CD4-positive, alpha-beta T cell treated with Interferon alpha-2 for 1 hour (primary cell): ENCODE data around the gene HAAO.

Experiments used
- DNase-seq, 2 donors: peaks; one replicate each; pipeline ENCODE4 v3.0.0-alpha.2; 2020 to 2022

The HAAO gene

GRCh38 chr2:42792087-42792582, 248 bp downstream of the HAAO start:
- peak in 1 of 2 donors; percentile 20 for DNase-seq

DNA sequence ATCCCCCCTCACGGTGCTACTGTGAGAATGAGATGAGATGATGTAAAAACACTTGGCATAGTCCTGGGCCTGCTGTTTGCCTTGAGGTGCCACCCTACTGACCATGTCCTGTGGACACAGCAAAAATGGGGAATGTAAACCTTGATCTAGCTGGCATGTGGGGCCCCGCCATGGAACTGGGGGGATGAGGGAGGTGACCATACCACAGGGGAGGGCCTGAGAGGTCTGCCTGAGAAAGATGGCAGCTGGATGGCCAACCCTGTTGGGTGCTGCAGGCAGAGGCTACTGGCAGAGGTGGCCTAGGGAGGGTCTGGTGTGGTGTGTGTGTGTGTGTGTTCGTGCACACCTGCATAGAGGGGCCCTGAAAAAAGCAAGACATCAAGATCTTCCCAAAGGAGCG, 777 bp downstream of the HAAO start:
- DNase-seq, result no peak

DNA sequence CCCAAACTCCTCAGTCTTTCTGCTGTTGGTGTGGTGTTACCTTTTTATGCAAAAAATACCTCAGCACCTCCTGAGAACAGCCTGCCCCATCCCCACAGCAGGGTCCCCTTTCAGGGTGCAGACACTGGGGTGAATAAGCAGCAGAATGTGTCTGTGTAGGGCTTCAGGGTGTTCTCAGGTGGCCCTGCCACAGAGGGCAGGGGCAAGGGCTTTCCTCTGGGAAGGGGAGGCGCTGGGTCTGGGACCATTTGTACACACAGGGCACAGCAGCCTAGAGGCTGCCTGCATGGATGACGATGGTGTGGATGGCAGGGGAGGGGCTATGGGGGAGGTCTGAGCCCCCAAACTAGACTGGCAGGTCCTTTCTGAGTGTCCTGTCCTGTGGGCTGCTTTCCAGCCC, 2.6 kb downstream of the HAAO start:
- no peak for DNase-seq

DNA sequence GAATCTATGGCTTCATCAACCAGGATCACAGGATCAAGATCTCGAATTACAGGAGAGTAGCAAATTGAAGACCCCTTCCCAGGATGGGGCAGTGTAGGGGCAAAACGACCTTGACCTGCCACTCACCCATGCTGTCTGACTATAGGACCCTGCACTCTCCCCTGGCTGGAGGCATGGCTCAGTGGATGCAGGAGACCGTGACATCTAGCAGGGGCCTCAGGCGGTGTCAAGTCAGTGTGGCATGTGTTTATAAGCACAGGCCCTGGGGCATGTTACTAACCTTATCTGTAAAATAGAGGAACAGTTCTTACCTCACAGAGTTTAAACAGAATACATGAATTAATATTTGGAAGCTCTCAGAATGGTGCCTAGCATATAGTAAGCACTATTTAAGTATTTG, 3.5 kb downstream of the HAAO start:
- no peak for DNase-seq

GRCh38 chr2:42788478-42788793, 3.9 kb downstream of the HAAO start:
- DNase-seq, result no peak

DNA sequence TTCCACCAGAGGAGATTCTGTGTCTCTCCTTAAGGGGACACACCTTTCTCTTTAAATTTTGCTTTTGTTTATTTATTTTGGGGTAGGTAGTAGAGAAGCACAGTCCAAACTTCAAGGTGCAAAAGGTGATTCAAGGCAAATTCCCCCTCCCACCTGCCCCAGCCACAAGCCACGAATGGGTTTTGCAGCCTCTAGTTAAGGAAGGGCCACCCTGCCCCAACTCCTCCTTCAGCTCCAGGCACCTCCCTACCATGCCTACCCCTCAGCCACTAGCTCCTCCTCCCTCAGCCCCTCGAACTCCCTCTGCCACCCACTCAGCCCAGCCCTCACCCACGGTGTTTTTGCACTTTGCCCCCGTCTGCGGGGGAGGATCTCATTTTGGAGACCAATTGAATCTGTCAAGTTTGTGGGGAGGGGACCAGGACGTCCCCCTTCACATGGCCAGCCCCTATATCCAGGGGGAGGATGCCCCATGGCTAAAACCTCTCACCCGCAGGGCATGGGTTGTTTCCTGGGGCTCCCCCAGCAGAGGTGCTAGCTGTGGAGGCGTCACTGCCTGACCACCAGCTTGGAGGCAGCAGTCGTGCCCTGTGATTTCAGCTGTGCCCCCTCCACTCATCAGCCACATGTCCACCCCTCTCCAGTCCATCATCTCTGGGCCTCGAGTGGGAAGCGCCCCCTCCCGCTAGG, 4.5 kb downstream of the HAAO start:
- DNase-seq, result no peak

DNA sequence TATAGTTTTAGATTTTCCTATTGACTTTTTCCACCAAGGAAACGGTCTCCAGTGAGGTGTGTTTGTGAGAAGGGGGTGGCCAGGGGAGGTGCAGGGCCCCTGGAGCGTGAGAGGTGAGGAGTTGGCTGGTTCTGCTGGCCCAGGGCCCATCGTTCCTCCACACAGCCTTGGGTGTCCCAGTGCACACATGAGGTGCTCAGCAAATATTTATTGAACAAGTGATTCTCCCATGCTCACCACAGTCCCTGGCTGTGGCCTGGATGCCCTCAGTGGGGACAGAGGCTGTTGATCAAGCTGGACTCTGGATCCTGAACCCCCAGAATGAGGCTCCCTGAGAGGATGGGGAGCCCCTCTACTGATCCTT, 5.0 kb downstream of the HAAO start:
- DNase-seq, result no peak

DNA sequence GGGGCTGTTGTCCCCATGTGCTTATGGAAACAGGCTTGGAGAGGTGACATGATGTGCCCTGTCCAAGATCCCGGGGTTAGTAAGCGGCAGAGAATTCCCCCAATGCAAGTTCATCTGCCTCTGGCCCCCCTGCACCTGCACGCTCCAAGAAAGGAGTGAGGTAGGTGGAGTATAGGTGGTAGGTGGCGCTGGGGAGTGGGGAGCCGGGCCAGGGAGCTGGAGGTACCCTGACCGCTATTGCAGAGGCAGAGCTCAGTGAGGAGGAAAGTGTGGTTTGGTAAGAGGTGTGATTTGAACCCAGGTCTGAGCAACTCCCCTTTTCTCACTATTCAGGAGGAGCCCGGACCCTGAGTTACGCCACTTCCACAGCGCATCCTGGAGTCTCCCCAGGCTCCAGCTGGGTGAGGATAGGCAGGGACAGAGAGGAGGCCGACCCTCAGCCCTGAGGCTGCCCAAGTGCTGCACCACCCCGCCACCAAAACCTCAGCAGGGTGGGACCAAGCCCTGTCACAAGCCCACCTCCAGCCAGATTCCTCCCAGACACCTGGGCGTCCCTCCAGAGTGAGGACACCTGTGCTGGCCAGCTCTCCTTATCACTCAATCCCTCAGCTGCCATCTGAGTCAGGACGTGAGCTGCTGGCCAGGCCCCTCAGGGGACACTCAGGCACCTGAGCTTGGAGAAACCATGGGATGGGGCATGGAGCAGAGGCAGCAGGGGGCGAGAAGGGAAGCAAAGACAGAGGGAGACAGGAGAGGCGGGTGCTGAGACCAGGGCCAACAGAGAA, 5.6 kb downstream of the HAAO start:
- DNase-seq, result no peak

DNA sequence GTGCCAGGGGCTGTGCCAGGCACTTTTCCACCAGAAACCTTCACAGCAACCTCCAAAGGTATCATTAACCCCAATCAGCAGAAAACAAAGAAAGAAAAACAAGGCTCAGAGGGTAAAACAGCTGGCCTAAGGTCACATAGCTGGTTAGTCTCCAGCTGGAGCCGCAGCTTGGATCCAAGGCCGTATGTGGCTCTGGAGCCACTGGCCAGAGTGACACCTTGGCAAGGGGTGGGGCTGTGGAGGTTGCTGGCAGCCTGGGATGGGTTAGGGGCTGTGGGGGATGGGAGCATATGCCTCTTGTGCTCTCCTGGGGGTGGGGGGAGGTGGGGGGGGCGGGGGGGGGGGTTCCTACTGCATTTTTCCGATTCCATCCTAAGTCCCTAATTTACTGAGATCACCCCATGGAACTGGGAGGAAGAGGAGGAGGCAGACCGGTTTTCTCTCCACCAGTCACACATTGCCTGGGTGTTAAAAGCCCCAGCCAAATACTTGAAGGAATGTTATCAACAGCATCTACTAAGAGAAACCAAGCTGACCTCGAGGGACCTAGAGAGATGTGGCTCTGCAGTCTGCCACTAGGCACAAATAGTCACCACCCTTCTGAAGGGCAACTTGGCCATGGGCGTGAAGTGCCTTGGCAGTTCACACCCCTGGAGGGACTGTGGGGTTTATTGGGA, 8.0 kb downstream of the HAAO start:
- no peak for DNase-seq

DNA sequence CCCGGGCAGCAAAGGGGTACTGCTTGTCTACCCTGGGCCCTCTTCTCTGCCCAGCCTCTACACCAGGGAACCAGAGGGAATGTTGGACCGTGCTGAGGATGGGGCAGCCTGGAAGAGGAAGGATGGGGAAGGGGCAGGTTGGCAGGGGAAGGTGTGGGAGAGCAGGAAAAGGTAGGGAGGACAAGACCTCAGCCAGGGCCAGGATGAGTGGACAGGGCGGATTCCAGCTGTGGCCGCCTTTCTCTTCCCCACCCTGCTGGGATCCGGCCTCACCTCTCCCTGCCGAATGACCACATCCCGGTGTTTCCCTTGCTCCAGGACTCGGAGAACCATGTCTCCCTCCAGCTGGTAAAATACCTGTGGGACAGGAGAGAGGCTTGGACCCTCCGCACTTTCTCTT, 8.9 kb downstream of the HAAO start:
- DNase-seq, result no peak

- DNase-seq, result no peak
Observed at GRCh38 chr2:42781181-42781580, 11.2 kb downstream of the HAAO start.

GRCh38 chr2:42777883-42778805, 14.2 kb downstream of the HAAO start:
- DNase-seq, result no peak

DNA sequence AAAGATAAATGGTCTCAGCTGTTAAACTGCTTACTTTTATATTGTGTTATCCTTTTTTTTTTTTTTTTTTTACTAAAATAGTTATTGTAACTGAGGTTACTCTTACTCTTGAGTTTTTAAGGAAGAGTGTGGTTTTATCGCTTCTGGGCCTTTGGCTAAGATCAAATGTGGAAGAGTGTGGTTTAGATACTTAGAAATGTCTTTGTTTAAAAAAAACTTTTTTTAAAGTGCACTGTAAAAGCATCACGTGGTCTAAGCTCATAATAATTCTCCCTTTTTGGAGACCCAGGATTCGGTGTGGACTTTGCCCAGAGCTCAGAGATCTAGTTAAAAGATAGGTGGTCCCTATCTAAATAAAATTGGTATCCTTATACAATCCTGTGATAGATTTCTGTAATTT, 16.6 kb downstream of the HAAO start:
- no peak for DNase-seq

DNA sequence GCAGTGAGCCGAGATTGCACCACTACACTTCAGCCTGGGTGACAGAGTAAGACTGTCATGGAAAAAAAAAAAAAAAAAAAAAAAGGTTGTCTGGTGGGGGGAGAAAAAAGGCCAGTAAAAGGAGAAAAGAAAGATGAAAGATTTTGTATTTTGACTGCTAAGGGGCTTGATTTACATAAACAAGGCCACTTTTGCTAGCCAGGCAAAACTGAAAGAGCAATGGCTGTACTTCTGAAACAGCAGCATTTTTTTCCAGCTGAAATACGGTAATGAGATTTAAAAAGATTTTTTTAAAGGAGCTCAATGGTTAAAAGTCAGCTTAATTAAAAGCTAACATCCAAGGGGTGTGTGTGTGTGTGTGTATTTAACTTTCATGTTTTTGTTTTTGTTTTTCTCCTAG, 17.2 kb downstream of the HAAO start:
- no peak for DNase-seq

- DNase-seq, result no peak
Observed at GRCh38 chr2:42771546-42772153, 20.7 kb downstream of the HAAO start.

GRCh38 chr2:42770288-42771131, 21.9 kb downstream of the HAAO start:
- DNase-seq, result peak in 1 of 2 donors; percentile 22

DNA sequence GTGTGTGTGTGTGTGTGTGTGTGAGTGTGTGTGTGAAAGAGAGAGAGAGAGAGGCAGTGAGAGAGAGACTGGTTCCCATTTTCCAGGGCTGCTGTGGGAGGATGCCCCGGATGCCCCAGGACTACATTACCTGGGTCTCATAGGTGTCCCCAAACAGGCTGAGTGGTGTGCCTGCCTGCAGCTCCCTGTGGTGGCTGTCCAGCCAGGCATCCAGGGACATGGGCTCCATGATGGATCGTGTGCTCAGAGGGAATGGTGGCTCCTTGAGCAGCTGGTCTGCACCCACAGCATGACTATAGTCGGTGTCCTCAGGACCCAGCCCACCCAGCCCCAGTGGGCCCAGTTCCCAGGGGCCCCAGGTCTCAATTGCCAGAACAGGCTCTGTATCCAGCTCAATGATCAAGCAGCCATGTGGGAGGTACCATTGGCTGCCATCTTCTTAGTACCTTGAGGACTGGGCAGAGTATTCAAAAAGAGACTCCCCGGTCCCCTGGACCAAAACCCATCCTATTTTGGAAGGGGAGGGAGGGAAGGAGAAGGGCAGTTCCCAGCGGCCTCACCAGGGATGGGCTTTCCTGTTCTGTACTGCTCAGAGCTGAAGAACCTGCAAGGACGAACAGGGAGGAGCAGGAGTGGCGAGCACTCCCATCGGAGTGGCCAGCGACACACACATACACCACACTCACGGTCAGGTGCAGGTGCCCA, 22.6 kb downstream of the HAAO start:
- no peak for DNase-seq

- no peak for DNase-seq
Observed at GRCh38 chr2:42768706-42769256, 23.6 kb downstream of the HAAO start.

DNA sequence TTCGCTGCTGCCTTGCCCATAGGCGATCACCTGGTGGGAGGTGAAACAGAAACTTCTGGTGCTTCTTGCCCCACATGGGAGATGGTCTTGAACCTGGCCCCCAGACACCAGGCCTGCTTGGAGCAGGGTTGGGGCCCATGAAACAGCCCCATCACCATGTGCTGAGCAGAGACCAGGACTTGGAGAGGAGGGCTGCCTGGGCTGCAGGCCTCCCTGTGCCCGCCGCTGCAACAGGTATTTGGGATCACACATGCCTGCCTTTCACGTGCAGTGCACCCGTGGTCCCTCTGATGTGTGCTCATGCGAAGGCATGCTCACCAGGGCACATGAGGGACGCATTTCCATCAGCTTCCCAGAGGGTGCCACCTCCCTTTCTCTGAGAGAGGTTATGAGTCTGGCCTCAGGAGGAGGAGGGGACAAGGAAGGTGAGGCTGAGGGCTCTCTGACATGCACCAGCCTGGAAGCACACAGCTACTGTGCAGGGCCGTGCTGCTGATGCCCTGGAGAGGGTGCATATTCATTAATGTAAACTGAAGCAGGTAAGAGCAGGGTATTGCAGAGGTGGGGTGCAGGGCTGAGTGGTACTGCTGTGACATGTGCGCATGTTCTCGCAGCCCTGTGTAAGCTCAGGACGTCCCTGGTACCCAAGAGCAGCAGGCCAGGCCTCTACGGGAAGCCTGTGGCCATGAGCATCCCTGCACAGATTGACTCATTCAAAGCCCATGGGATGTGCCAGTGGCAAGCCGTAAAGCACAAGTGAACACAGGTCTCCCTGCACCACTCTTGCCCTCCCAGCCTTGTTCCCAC, 24.3 kb downstream of the HAAO start:
- no peak for DNase-seq
